ENCODE measurements around the gene HYCC2.

HYCC2 gene

GRCh38 chr2:201108341-201108740 lies 36.9 kb upstream of the HYCC2 start:
- Histone ChIP-seq H4K91ac (ENCODE audit: low read depth, low read length, poor library complexity) (no peak overlapping the region), H2AK5ac (ENCODE audit: low read depth, low read length) (no peak overlapping the region), H2BK12ac (ENCODE audit: low read length) (no peak overlapping the region), H2BK15ac (ENCODE audit: low read length) (no peak overlapping the region), H2BK120ac (ENCODE audit: low read depth, low read length) (no peak overlapping the region), H3K23ac (ENCODE audit: low read depth, low read length, poor library complexity) (no peak overlapping the region), H2BK5ac (ENCODE audit: low read length) (no peak overlapping the region), H3K27me3 (ENCODE audit: control insufficient read depth in 3 of 3, insufficient read depth in 3 of 3, low read depth in 1 of 3, low read length in 3 of 3) (no peaks in the 10 kb centered on the region), H3K9ac (ENCODE audit: low read depth, low read length, poor library complexity) (no peak overlapping the region), H3K4me3 (ENCODE audit: low read length in 2 of 2) (no peak overlapping the region), H3K79me1 (ENCODE audit: low read depth, low read length) (no peaks in the 10 kb centered on the region), H4K8ac (ENCODE audit: low read depth, low read length) (no peak overlapping the region), H3K18ac (ENCODE audit: low read length) (no peak overlapping the region), H3K27ac (replicated peaks; ENCODE audit: low read length) (no peak overlapping the region), H3K9me3 (replicated peaks in 1 of 2; ENCODE audit: control insufficient read depth in 2 of 2, insufficient read depth in 1 of 2, low read depth in 1 of 2, low read length in 2 of 2) (no peaks in the 10 kb centered on the region), H3K36me3 (replicated peaks in 1 of 2; ENCODE audit: control insufficient read depth in 2 of 2, insufficient read depth in 2 of 2, low read length in 2 of 2) (no peaks in the 10 kb centered on the region), H3K14ac (ENCODE audit: low read length) (no peak overlapping the region), H3K4me1 (ENCODE audit: control insufficient read depth in 2 of 2, insufficient read depth in 1 of 2, low read depth in 1 of 2, low read length in 2 of 2) (no peaks in the 10 kb centered on the region), H3K4me2 (ENCODE audit: insufficient read depth, low read length, poor library complexity, severe bottlenecking) (no peak overlapping the region), H2AFZ (ENCODE audit: low read length) (no peak overlapping the region), H3K4ac (ENCODE audit: low read length) (no peak overlapping the region)
- no CpG with 5 or more reads among the region's 2 CpGs for WGBS, 2 donors (ENCODE audit: extremely low coverage in 2 of 2, insufficient read length in 2 of 2, insufficient replicate concordance in 1 of 2)
- no peak for DNase-seq (ENCODE audit: low spot score)

DNA sequence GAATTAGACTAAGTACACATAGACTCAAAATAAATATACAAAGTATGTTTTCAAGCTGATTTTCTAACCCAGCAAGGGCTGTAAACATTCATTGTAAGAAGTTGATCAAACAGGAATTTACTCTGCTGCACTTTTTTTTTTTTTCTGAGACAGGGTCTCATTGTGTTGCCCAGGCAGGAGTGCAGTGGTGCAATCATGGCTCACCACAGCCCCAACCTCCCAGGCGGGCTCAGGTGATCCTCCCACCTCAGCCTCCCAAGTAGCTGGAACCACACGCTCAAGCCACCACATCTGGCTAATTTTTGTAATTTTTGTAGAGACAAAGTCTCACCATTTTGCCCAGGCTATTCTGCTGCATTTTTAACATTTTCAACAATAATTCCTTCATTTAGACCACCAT lies 36.2 kb upstream of the HYCC2 start:
- no peak overlapping the region for H2AK5ac ChIP-seq (ENCODE audit: low read depth, low read length)
- H3K4me1 ChIP-seq (ENCODE audit: control insufficient read depth in 2 of 2, insufficient read depth in 1 of 2, low read depth in 1 of 2, low read length in 2 of 2): no peaks in the 10 kb centered on the region
- H3K23ac ChIP-seq (ENCODE audit: low read depth, low read length, poor library complexity): no peak overlapping the region
- no peak overlapping the region for H2BK5ac ChIP-seq (ENCODE audit: low read length)
- H3K18ac ChIP-seq (ENCODE audit: low read length): no peak overlapping the region
- DNase-seq (ENCODE audit: low spot score): no peak
- no peak overlapping the region for H2BK12ac ChIP-seq (ENCODE audit: low read length)
- no CpG with 5 or more reads among the region's 2 CpGs for WGBS, 2 donors (ENCODE audit: extremely low coverage in 2 of 2, insufficient read length in 2 of 2, insufficient replicate concordance in 1 of 2)
- H3K4ac ChIP-seq (ENCODE audit: low read length): no peak overlapping the region
- no peak overlapping the region for H4K8ac ChIP-seq (ENCODE audit: low read depth, low read length)
- no peak overlapping the region for H4K91ac ChIP-seq (ENCODE audit: low read depth, low read length, poor library complexity)
- no peak overlapping the region for H2AFZ ChIP-seq (ENCODE audit: low read length)
- no peak overlapping the region for H2BK15ac ChIP-seq (ENCODE audit: low read length)
- no peaks in the 10 kb centered on the region for H3K27me3 ChIP-seq (ENCODE audit: control insufficient read depth in 3 of 3, insufficient read depth in 3 of 3, low read depth in 1 of 3, low read length in 3 of 3)
- H2BK120ac ChIP-seq (ENCODE audit: low read depth, low read length): no peak overlapping the region
- no peak overlapping the region for H3K4me2 ChIP-seq (ENCODE audit: insufficient read depth, low read length, poor library complexity, severe bottlenecking)
- H3K36me3 ChIP-seq (replicated peaks in 1 of 2; ENCODE audit: control insufficient read depth in 2 of 2, insufficient read depth in 2 of 2, low read length in 2 of 2): no peaks in the 10 kb centered on the region
- no peaks in the 10 kb centered on the region for H3K79me1 ChIP-seq (ENCODE audit: low read depth, low read length)
- H3K27ac ChIP-seq (replicated peaks; ENCODE audit: low read length): no peak overlapping the region
- H3K4me3 ChIP-seq (ENCODE audit: low read length in 2 of 2): no peak overlapping the region
- no peak overlapping the region for H3K14ac ChIP-seq (ENCODE audit: low read length)
- no peaks in the 10 kb centered on the region for H3K9me3 ChIP-seq (replicated peaks in 1 of 2; ENCODE audit: control insufficient read depth in 2 of 2, insufficient read depth in 1 of 2, low read depth in 1 of 2, low read length in 2 of 2)
- H3K9ac ChIP-seq (ENCODE audit: low read depth, low read length, poor library complexity): no peak overlapping the region

GRCh38 chr2:201105759-201106158 lies 34.3 kb upstream of the HYCC2 start:
- H2BK12ac ChIP-seq (ENCODE audit: low read length): no peak overlapping the region
- H3K4me3 ChIP-seq (ENCODE audit: low read length in 2 of 2): no peak overlapping the region
- no peak overlapping the region for H3K4me2 ChIP-seq (ENCODE audit: insufficient read depth, low read length, poor library complexity, severe bottlenecking)
- H3K27me3 ChIP-seq (ENCODE audit: control insufficient read depth in 3 of 3, insufficient read depth in 3 of 3, low read depth in 1 of 3, low read length in 3 of 3): no peaks in the 10 kb centered on the region
- no peaks in the 10 kb centered on the region for H3K9me3 ChIP-seq (replicated peaks in 1 of 2; ENCODE audit: control insufficient read depth in 2 of 2, insufficient read depth in 1 of 2, low read depth in 1 of 2, low read length in 2 of 2)
- H3K79me1 ChIP-seq (ENCODE audit: low read depth, low read length): no peaks in the 10 kb centered on the region
- H2BK120ac ChIP-seq (ENCODE audit: low read depth, low read length): no peak overlapping the region
- H3K18ac ChIP-seq (ENCODE audit: low read length): no peak overlapping the region
- no peak overlapping the region for H4K8ac ChIP-seq (ENCODE audit: low read depth, low read length)
- H3K9ac ChIP-seq (ENCODE audit: low read depth, low read length, poor library complexity): no peak overlapping the region
- no peak overlapping the region for H2BK5ac ChIP-seq (ENCODE audit: low read length)
- H3K36me3 ChIP-seq (replicated peaks in 1 of 2; ENCODE audit: control insufficient read depth in 2 of 2, insufficient read depth in 2 of 2, low read length in 2 of 2): no peaks in the 10 kb centered on the region
- no peak overlapping the region for H2AFZ ChIP-seq (ENCODE audit: low read length)
- DNase-seq (ENCODE audit: low spot score): no peak
- no CpG with 5 or more reads among the region's 1 CpG for WGBS, 2 donors (ENCODE audit: extremely low coverage in 2 of 2, insufficient read length in 2 of 2, insufficient replicate concordance in 1 of 2)
- no peak overlapping the region for H3K4ac ChIP-seq (ENCODE audit: low read length)
- H3K4me1 ChIP-seq (ENCODE audit: control insufficient read depth in 2 of 2, insufficient read depth in 1 of 2, low read depth in 1 of 2, low read length in 2 of 2): no peaks in the 10 kb centered on the region
- no peak overlapping the region for H2AK5ac ChIP-seq (ENCODE audit: low read depth, low read length)
- H3K27ac ChIP-seq (replicated peaks; ENCODE audit: low read length): no peak overlapping the region
- H2BK15ac ChIP-seq (ENCODE audit: low read length): no peak overlapping the region
- H3K23ac ChIP-seq (ENCODE audit: low read depth, low read length, poor library complexity): no peak overlapping the region
- no peak overlapping the region for H3K14ac ChIP-seq (ENCODE audit: low read length)
- no peak overlapping the region for H4K91ac ChIP-seq (ENCODE audit: low read depth, low read length, poor library complexity)

DNA sequence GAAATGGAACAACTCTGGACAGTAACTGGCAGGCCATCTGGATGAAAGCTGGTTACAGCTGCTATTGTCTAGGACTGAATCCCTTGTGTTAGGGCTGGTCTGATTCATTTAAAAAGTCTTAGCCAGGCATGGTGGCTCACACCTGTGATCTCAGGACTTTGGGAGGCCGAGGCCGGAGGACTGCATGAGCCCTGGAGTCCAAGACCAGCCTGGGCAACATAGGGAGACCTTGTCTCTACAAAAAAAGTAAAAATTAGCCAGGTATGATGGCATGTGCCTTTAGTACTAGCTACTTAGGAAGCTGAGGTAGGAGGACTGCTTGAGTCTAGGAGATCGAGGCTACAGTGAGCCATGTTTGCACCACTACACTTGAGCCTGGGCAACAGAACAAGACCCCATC lies 29.0 kb upstream of the HYCC2 start:
- H2BK12ac ChIP-seq (ENCODE audit: low read length): no peak overlapping the region
- H3K9ac ChIP-seq (ENCODE audit: low read depth, low read length, poor library complexity): no peak overlapping the region
- no peak for DNase-seq (ENCODE audit: low spot score)
- no peak overlapping the region for H4K8ac ChIP-seq (ENCODE audit: low read depth, low read length)
- no peaks in the 10 kb centered on the region for H3K9me3 ChIP-seq (replicated peaks in 1 of 2; ENCODE audit: control insufficient read depth in 2 of 2, insufficient read depth in 1 of 2, low read depth in 1 of 2, low read length in 2 of 2)
- H3K27me3 ChIP-seq (ENCODE audit: control insufficient read depth in 3 of 3, insufficient read depth in 3 of 3, low read depth in 1 of 3, low read length in 3 of 3): no peaks in the 10 kb centered on the region
- no peaks in the 10 kb centered on the region for H3K36me3 ChIP-seq (replicated peaks in 1 of 2; ENCODE audit: control insufficient read depth in 2 of 2, insufficient read depth in 2 of 2, low read length in 2 of 2)
- H3K4me1 ChIP-seq (ENCODE audit: control insufficient read depth in 2 of 2, insufficient read depth in 1 of 2, low read depth in 1 of 2, low read length in 2 of 2): no peaks in the 10 kb centered on the region
- no peak overlapping the region for H3K4me2 ChIP-seq (ENCODE audit: insufficient read depth, low read length, poor library complexity, severe bottlenecking)
- WGBS, 2 donors (ENCODE audit: extremely low coverage in 2 of 2, insufficient read length in 2 of 2, insufficient replicate concordance in 1 of 2): no CpG with 5 or more reads among the region's 3 CpGs
- no peak overlapping the region for H3K18ac ChIP-seq (ENCODE audit: low read length)
- no peak overlapping the region for H2AK5ac ChIP-seq (ENCODE audit: low read depth, low read length)
- no peak overlapping the region for H3K27ac ChIP-seq (replicated peaks; ENCODE audit: low read length)
- no peaks in the 10 kb centered on the region for H3K79me1 ChIP-seq (ENCODE audit: low read depth, low read length)
- H2BK120ac ChIP-seq (ENCODE audit: low read depth, low read length): no peak overlapping the region
- H3K4ac ChIP-seq (ENCODE audit: low read length): no peak overlapping the region
- H4K91ac ChIP-seq (ENCODE audit: low read depth, low read length, poor library complexity): no peak overlapping the region
- no peak overlapping the region for H2AFZ ChIP-seq (ENCODE audit: low read length)
- no peak overlapping the region for H2BK15ac ChIP-seq (ENCODE audit: low read length)
- no peak overlapping the region for H3K4me3 ChIP-seq (ENCODE audit: low read length in 2 of 2)
- H3K14ac ChIP-seq (ENCODE audit: low read length): no peak overlapping the region
- H2BK5ac ChIP-seq (ENCODE audit: low read length): no peak overlapping the region
- H3K23ac ChIP-seq (ENCODE audit: low read depth, low read length, poor library complexity): no peak overlapping the region

All from neuronal stem cell (in vitro differentiated cells).